AG09319 (cell line): ENCODE data around the gene PARD3.

Experiments
- DNase-seq: peaks from one replicate; pipeline ENCODE4 v3.0.0-alpha.2; 2010; ENCODE audit warnings: low read depth; ENCODE audit errors: extremely low read depth
- CTCF ChIP-seq: IDR thresholded peaks from 2 replicates; pipeline ENCODE4 v1.5.1; 2011; ENCODE audit warnings: low read depth, mild to moderate bottlenecking, inconsistent platforms, low read length, moderate library complexity

The PARD3 gene

GRCh38 chr10:34674176-34674575, 140.9 kb downstream of the PARD3 start:
- TF ChIP-seq CTCF = no peak
- DNase-seq = no peak

- DNase-seq = no peak
- no peak for TF ChIP-seq CTCF
Measured at GRCh38 chr10:34670081-34670480, 145.0 kb downstream of the PARD3 start.

GRCh38 chr10:34669079-34669478, 146.0 kb downstream of the PARD3 start:
- DNase-seq = no peak
- TF ChIP-seq CTCF = no peak

GRCh38 chr10:34667177-34667576, 147.9 kb downstream of the PARD3 start:
- DNase-seq = no peak
- no peak for TF ChIP-seq CTCF

- TF ChIP-seq CTCF = peak; percentile 63
- DNase-seq = peak; percentile 82
Measured at GRCh38 chr10:34666008-34666704, 148.9 kb downstream of the PARD3 start.

- no peak for DNase-seq
- no peak for TF ChIP-seq CTCF
Measured at GRCh38 chr10:34664706-34665105, 150.4 kb downstream of the PARD3 start.

GRCh38 chr10:34661580-34661979, 153.5 kb downstream of the PARD3 start:
- TF ChIP-seq CTCF = no peak

More at GRCh38 chr10:34661580-34661979, 153.5 kb downstream of the PARD3 start:
- no peak for DNase-seq
